ENCODE measurements around the gene TXNDC5. TPM values are rescaled to one million over a fixed set of nuclear protein-coding genes. Genes with fewer than 3 reads are reported as not detected.

TXNDC5 gene
- polyA plus RNA-seq, 1 donor from 2014 or later: 37.7 TPM

DNA sequence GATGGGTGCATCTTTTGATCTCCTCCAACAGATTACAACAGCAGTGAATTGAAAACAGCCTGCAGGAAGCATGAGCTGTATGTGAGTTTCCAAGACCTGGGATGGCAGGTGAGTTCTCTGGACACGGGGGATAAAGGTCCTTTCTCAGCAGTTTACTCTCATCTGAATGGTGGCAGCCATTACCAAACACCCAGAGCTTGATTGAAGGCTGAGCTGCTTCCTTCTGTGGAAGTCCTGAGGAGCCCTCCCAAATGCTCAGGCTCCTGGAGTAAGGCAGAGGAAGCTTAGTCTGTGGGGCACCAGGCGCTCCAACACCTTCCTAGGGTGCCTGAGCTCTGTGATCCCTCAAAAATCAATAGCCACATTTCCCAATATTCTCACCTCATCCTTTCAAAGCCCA is 31.5 kb downstream of the TXNDC5 start:
- Histone ChIP-seq H3K9me2 (ENCODE audit: insufficient read depth, low read length) (no peaks in the 10 kb centered on the region), H2AFZ (ENCODE audit: low read depth, low read length) (no peak overlapping the region), H3K9me3 (ENCODE audit: low read length) (no peaks in the 10 kb centered on the region), H3K4me3 (ENCODE audit: low read length) (no peak overlapping the region), H3K79me2 (replicated peaks; ENCODE audit: insufficient read depth, low read length) (no peaks in the 10 kb centered on the region), H3K36me3 (ENCODE audit: insufficient read depth, low read length) (peaks cover 4% of the 10 kb centered on the region), H3K4me2 (ENCODE audit: low read length) (no peak overlapping the region), H3K9ac (ENCODE audit: low read length) (no peak overlapping the region), H3K27me3 (ENCODE audit: insufficient read depth, low read depth, low read length) (no peaks in the 10 kb centered on the region), H4K20me1 (ENCODE audit: insufficient read depth) (no peaks in the 10 kb centered on the region), H3F3A (ENCODE audit: insufficient read depth, low read length, poor library complexity, severe bottlenecking) (no peaks in the 10 kb centered on the region), H3K27ac (ENCODE audit: low read length) (no peak overlapping the region)
- TF ChIP-seq MXI1 (conservative IDR thresholded peaks at IDR 0.05; ENCODE audit: poor library complexity, severe bottlenecking) (no peak), SMC3 (conservative IDR thresholded peaks at IDR 0.05; ENCODE audit: poor library complexity) (no peak), POLR2AphosphoS5 (IDR thresholded peaks at IDR 0.05) (no peak), EP300 (conservative IDR thresholded peaks at IDR 0.05; ENCODE audit: poor library complexity, severe bottlenecking) (no peak), TAF1 (IDR thresholded peaks at IDR 0.05; ENCODE audit: low read depth) (no peak), RAD21 (conservative IDR thresholded peaks at IDR 0.05) (no peak), EZH2 (IDR thresholded peaks at IDR 0.05; ENCODE audit: borderline replicate concordance, insufficient read depth, low read length, poor library complexity, severe bottlenecking) (no peak)
- TF ChIP-seq, protein P1, sequence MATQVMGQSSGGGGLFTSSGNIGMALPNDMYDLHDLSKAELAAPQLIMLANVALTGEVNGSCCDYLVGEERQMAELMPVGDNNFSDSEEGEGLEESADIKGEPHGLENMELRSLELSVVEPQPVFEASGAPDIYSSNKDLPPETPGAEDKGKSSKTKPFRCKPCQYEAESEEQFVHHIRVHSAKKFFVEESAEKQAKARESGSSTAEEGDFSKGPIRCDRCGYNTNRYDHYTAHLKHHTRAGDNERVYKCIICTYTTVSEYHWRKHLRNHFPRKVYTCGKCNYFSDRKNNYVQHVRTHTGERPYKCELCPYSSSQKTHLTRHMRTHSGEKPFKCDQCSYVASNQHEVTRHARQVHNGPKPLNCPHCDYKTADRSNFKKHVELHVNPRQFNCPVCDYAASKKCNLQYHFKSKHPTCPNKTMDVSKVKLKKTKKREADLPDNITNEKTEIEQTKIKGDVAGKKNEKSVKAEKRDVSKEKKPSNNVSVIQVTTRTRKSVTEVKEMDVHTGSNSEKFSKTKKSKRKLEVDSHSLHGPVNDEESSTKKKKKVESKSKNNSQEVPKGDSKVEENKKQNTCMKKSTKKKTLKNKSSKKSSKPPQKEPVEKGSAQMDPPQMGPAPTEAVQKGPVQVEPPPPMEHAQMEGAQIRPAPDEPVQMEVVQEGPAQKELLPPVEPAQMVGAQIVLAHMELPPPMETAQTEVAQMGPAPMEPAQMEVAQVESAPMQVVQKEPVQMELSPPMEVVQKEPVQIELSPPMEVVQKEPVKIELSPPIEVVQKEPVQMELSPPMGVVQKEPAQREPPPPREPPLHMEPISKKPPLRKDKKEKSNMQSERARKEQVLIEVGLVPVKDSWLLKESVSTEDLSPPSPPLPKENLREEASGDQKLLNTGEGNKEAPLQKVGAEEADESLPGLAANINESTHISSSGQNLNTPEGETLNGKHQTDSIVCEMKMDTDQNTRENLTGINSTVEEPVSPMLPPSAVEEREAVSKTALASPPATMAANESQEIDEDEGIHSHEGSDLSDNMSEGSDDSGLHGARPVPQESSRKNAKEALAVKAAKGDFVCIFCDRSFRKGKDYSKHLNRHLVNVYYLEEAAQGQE (IDR thresholded peaks at IDR 0.05; ENCODE audit: borderline replicate concordance): no peak
- TF ChIP-seq, protein P2, sequence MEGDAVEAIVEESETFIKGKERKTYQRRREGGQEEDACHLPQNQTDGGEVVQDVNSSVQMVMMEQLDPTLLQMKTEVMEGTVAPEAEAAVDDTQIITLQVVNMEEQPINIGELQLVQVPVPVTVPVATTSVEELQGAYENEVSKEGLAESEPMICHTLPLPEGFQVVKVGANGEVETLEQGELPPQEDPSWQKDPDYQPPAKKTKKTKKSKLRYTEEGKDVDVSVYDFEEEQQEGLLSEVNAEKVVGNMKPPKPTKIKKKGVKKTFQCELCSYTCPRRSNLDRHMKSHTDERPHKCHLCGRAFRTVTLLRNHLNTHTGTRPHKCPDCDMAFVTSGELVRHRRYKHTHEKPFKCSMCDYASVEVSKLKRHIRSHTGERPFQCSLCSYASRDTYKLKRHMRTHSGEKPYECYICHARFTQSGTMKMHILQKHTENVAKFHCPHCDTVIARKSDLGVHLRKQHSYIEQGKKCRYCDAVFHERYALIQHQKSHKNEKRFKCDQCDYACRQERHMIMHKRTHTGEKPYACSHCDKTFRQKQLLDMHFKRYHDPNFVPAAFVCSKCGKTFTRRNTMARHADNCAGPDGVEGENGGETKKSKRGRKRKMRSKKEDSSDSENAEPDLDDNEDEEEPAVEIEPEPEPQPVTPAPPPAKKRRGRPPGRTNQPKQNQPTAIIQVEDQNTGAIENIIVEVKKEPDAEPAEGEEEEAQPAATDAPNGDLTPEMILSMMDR (IDR thresholded peaks at IDR 0.05; ENCODE audit: poor library complexity, severe bottlenecking): no peak

DNA sequence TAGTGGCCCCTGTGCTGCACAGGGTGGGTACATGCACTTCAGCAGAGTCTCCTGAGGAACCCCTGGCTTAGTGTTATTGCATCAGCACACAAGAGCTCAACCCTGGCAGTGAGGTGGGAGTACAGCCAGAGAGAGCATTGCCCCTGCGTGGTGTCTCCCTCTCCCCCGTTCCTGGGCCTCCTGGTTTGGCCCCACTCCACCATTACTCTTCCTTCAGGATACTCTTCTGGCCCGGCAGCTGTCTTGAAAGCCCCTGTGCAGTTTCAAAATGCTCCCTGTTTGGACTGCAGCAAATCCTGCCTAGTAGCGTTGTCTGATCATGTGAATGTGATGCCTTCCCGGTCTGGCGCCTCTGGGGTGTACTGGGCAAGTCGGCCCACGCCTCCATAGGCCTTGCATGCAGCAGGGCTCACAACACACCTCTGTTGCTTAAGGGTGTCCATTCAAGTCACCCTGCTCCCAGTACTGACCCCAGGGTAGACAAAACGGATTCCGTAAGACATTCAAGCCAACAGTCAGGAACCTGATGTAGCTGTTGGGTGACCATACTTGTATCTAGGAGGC is 32.1 kb downstream of the TXNDC5 start:
- no peak overlapping the region for H2AFZ ChIP-seq (ENCODE audit: low read depth, low read length)
- peaks cover 4% of the 10 kb centered on the region for H3K36me3 ChIP-seq (ENCODE audit: insufficient read depth, low read length)
- H3K79me2 ChIP-seq (replicated peaks; ENCODE audit: insufficient read depth, low read length): no peaks in the 10 kb centered on the region
- H3K9me2 ChIP-seq (ENCODE audit: insufficient read depth, low read length): no peaks in the 10 kb centered on the region
- no peak overlapping the region for H3K4me3 ChIP-seq (ENCODE audit: low read length)
- no peaks in the 10 kb centered on the region for H3F3A ChIP-seq (ENCODE audit: insufficient read depth, low read length, poor library complexity, severe bottlenecking)
- H3K27ac ChIP-seq (ENCODE audit: low read length): no peak overlapping the region
- H3K27me3 ChIP-seq (ENCODE audit: insufficient read depth, low read depth, low read length): no peaks in the 10 kb centered on the region
- no peak overlapping the region for H3K4me2 ChIP-seq (ENCODE audit: low read length)
- H3K9ac ChIP-seq (ENCODE audit: low read length): no peak overlapping the region
- H4K20me1 ChIP-seq (ENCODE audit: insufficient read depth): no peaks in the 10 kb centered on the region
- no peaks in the 10 kb centered on the region for H3K9me3 ChIP-seq (ENCODE audit: low read length)
- TF ChIP-seq, protein P1 (IDR thresholded peaks at IDR 0.05; ENCODE audit: borderline replicate concordance): no peak
- TF ChIP-seq POLR2AphosphoS5 (IDR thresholded peaks at IDR 0.05) (no peak), TAF1 (IDR thresholded peaks at IDR 0.05; ENCODE audit: low read depth) (no peak), EZH2 (IDR thresholded peaks at IDR 0.05; ENCODE audit: borderline replicate concordance, insufficient read depth, low read length, poor library complexity, severe bottlenecking) (no peak), RAD21 (conservative IDR thresholded peaks at IDR 0.05) (no peak), MXI1 (conservative IDR thresholded peaks at IDR 0.05; ENCODE audit: poor library complexity, severe bottlenecking) (no peak), EP300 (conservative IDR thresholded peaks at IDR 0.05; ENCODE audit: poor library complexity, severe bottlenecking) (no peak), SMC3 (conservative IDR thresholded peaks at IDR 0.05; ENCODE audit: poor library complexity) (no peak)
- TF ChIP-seq, protein P2 (IDR thresholded peaks at IDR 0.05; ENCODE audit: poor library complexity, severe bottlenecking): no peak

Measured in neural cell (in vitro differentiated cells).